ENCODE results near the gene NCAM2.
"Not testable (repeated sequence)": the region's sequence is repeated elsewhere in the genome, so short reads cannot be mapped to it uniquely, and the experiment has no call there.

NCAM2 gene

DNA sequence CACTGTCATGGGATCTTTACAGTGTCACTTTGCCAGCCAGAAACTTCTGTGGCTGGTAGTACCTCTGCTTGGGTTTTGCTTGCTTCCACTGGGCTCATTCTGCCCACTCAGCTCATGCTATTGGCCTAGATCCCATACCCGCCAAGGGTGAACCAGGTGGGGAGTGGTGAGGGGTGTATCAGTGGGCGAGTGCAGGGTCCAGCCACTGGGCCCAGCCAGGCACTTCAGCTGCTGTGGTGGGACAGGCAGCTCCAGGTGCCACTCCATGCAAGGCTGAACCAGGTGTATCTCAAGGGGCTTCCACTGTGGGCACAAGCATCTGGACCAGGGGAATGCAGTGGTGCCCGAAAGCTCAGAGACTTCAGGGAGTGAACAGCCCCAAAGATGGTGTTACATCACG lies 398.2 kb downstream of the NCAM2 start:
- CTCF ChIA-PET: no interaction called here
- no peak for TF ChIP-seq FOXA1 (IDR thresholded peaks at IDR 0.05)
- no peak for TF ChIP-seq L3MBTL2 (conservative IDR thresholded peaks at IDR 0.05)
- no peak for TF ChIP-seq FOXM1 (IDR thresholded peaks at IDR 0.05; ENCODE audit: borderline replicate concordance)
- POLR2A ChIA-PET: no interaction called here
- no peak for DNase-seq (ENCODE audit: extremely low spot score)

GRCh38 chr21:21397464-21397863 lies 399.3 kb downstream of the NCAM2 start:
- ChIA-PET CTCF (no interaction called here), POLR2A (no interaction called here)
- TF ChIP-seq HDGF (IDR thresholded peaks at IDR 0.05; ENCODE audit: borderline replicate concordance) (no peak), TARDBP (IDR thresholded peaks at IDR 0.05) (no peak), SP1 (IDR thresholded peaks at IDR 0.05) (no peak), SUZ12 (IDR thresholded peaks at IDR 0.05) (no peak), ELF4 (IDR thresholded peaks at IDR 0.05) (no peak), CTBP1 (IDR thresholded peaks at IDR 0.05; ENCODE audit: borderline replicate concordance) (no peak), L3MBTL2 (conservative IDR thresholded peaks at IDR 0.05) (no peak), FOXM1 (IDR thresholded peaks at IDR 0.05; ENCODE audit: borderline replicate concordance) (no peak), ARNT (IDR thresholded peaks at IDR 0.05) (no peak), BHLHE40 (IDR thresholded peaks at IDR 0.05; ENCODE audit: borderline replicate concordance) (no peak), FOXK2 (IDR thresholded peaks at IDR 0.05) (no peak)
- no peak for DNase-seq (ENCODE audit: extremely low spot score)

DNA sequence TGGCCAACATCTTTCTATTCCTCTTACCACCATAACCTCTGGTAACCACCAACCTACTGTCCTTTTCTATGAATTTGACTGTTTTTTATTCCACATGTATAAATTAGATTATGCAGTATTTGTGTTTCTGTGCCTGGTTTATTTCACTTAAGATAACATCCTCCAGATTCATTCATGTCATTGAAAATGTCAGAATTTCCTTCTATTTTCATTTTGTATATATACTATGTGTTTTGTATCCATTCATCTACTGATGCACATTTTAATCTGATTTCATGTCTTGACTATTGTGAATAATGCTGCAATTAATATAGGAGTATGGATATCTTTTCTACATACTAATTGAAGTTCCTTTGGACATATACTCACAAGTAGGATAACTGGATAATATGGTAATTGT lies 403.2 kb downstream of the NCAM2 start:
- DNase-seq (ENCODE audit: extremely low spot score): no peak
- POLR2A ChIA-PET: no interaction called here
- CTCF ChIA-PET: no interaction called here
- TF ChIP-seq FOXM1 (IDR thresholded peaks at IDR 0.05; ENCODE audit: borderline replicate concordance) (no peak), CTBP1 (IDR thresholded peaks at IDR 0.05; ENCODE audit: borderline replicate concordance) (no peak), FOXA1 (IDR thresholded peaks at IDR 0.05) (no peak), FOXK2 (IDR thresholded peaks at IDR 0.05) (no peak), NFRKB (IDR thresholded peaks at IDR 0.05) (no peak), ARNT (IDR thresholded peaks at IDR 0.05) (no peak), BHLHE40 (IDR thresholded peaks at IDR 0.05; ENCODE audit: borderline replicate concordance) (no peak), ELF4 (IDR thresholded peaks at IDR 0.05) (no peak), SP1 (IDR thresholded peaks at IDR 0.05) (no peak), ZNF384 (IDR thresholded peaks at IDR 0.05) (no peak), LEF1 (IDR thresholded peaks at IDR 0.05; ENCODE audit: borderline replicate concordance) (no peak), HDGF (IDR thresholded peaks at IDR 0.05; ENCODE audit: borderline replicate concordance) (no peak), SUZ12 (IDR thresholded peaks at IDR 0.05) (no peak), L3MBTL2 (conservative IDR thresholded peaks at IDR 0.05) (no peak), TARDBP (IDR thresholded peaks at IDR 0.05) (no peak)
- TF ChIP-seq, protein P1, sequence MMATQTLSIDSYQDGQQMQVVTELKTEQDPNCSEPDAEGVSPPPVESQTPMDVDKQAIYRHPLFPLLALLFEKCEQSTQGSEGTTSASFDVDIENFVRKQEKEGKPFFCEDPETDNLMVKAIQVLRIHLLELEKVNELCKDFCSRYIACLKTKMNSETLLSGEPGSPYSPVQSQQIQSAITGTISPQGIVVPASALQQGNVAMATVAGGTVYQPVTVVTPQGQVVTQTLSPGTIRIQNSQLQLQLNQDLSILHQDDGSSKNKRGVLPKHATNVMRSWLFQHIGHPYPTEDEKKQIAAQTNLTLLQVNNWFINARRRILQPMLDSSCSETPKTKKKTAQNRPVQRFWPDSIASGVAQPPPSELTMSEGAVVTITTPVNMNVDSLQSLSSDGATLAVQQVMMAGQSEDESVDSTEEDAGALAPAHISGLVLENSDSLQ (IDR thresholded peaks at IDR 0.05): no peak

DNA sequence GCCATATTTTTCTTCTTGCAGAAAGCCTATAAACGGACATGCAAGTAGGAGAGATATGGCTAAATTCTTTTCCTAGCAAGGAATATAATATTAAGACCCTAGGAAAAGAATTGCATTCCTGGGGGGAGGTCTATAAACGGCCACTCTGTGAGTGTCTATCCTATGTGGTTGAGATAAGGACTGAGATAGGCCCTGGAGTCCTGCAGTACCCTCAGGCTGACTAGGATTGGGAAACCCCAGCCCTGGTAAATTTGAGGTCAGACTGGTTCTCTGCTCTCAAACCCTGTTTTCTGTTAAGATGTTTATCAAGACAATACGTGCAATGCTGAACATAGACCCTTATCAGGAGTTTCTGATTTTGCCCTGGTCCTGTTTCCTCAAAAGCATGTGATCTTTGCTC lies 404.0 kb downstream of the NCAM2 start:
- POLR2A ChIA-PET; CTCF ChIA-PET; DNase-seq (ENCODE audit: extremely low spot score): not testable (repeated sequence)

- POLR2A ChIA-PET; CTCF ChIA-PET; DNase-seq (ENCODE audit: extremely low spot score): not testable (repeated sequence)
Observed at GRCh38 chr21:21404261-21404660, 406.1 kb downstream of the NCAM2 start.

GRCh38 chr21:21406921-21407320 lies 408.7 kb downstream of the NCAM2 start:
- CTCF ChIA-PET: no interaction called here
- POLR2A ChIA-PET: no interaction called here
- TF ChIP-seq HDGF (IDR thresholded peaks at IDR 0.05; ENCODE audit: borderline replicate concordance) (no peak), FOXA1 (IDR thresholded peaks at IDR 0.05) (no peak), FOXM1 (IDR thresholded peaks at IDR 0.05; ENCODE audit: borderline replicate concordance) (no peak), BHLHE40 (IDR thresholded peaks at IDR 0.05; ENCODE audit: borderline replicate concordance) (no peak), ZNF384 (IDR thresholded peaks at IDR 0.05) (no peak), SP1 (IDR thresholded peaks at IDR 0.05) (no peak), FOXK2 (IDR thresholded peaks at IDR 0.05) (no peak), L3MBTL2 (conservative IDR thresholded peaks at IDR 0.05) (no peak), CTBP1 (IDR thresholded peaks at IDR 0.05; ENCODE audit: borderline replicate concordance) (no peak), NFRKB (IDR thresholded peaks at IDR 0.05) (no peak), ELF4 (IDR thresholded peaks at IDR 0.05) (no peak), ARNT (IDR thresholded peaks at IDR 0.05) (no peak)
- TF ChIP-seq, protein P1 (IDR thresholded peaks at IDR 0.05): no peak
- DNase-seq (ENCODE audit: extremely low spot score): no peak

DNA sequence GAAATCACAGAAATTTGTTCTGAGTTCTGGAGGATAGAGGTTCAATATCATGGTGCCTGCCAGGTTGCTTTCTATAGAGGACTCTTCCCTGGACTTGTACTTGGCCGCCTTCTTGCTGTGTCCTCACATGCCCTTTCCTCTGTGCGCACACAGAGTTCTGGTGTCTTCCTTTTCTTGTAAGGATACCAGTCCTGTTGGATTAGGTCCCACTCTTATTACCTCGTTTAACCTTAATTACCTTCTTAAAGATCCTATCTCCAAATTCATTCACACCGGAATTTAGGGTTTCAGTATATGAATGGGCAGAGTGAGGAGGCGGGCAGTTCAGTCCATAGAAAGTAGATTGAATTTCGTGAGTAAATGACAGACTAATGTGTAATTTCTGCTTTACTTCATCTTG lies 413.9 kb downstream of the NCAM2 start:
- CTCF ChIA-PET: no interaction called here

More for the DNA sequence above, 413.9 kb downstream of the NCAM2 start:
- no peak for DNase-seq (ENCODE audit: extremely low spot score)
- POLR2A ChIA-PET: no interaction called here
- TF ChIP-seq TARDBP (IDR thresholded peaks at IDR 0.05): no peak
- TF ChIP-seq, protein P1 (IDR thresholded peaks at IDR 0.05): no peak
- no peak for TF ChIP-seq ZNF384 (IDR thresholded peaks at IDR 0.05)
- TF ChIP-seq ELF4 (IDR thresholded peaks at IDR 0.05): no peak
- TF ChIP-seq FOXK2 (IDR thresholded peaks at IDR 0.05): no peak
- TF ChIP-seq LEF1 (IDR thresholded peaks at IDR 0.05; ENCODE audit: borderline replicate concordance): no peak
- no peak for TF ChIP-seq FOXA1 (IDR thresholded peaks at IDR 0.05)
- TF ChIP-seq BHLHE40 (IDR thresholded peaks at IDR 0.05; ENCODE audit: borderline replicate concordance): no peak
